Endodermal cell (in vitro differentiated cells): ENCODE data around the gene MPPED2. TPM values are rescaled to one million over a fixed set of nuclear protein-coding genes. Genes with fewer than 3 reads are reported as not detected.

Experiments
- DNase-seq: peaks from one replicate; pipeline ENCODE4 v3.0.0-alpha.2; 2017
- H3K27ac ChIP-seq: 2 replicates; pipeline ENCODE4 v1.5.1; 2013; ENCODE audit warnings: mild to moderate bottlenecking, low read depth, low read length, moderate library complexity
- H3K27me3 ChIP-seq: 2 replicates; pipeline ENCODE4 v1.6.1; 2013; ENCODE audit warnings: mild to moderate bottlenecking, low read length, moderate library complexity; ENCODE audit not compliant: insufficient read depth, control insufficient read depth, poor library complexity, severe bottlenecking
- H3K36me3 ChIP-seq: 2 replicates; pipeline ENCODE4 v1.7.0; 2013; ENCODE audit warnings: mild to moderate bottlenecking, low read length, moderate library complexity; ENCODE audit not compliant: control insufficient read depth, insufficient read depth
- H3K4me1 ChIP-seq: one replicate; pipeline ENCODE4 v1.7.0; 2013; ENCODE audit warnings: low read length; ENCODE audit not compliant: control insufficient read depth, insufficient read depth
- H3K4me3 ChIP-seq: 2 replicates; pipeline ENCODE4 v1.5.1; 2013; ENCODE audit warnings: mild to moderate bottlenecking, low read length, moderate library complexity
- H3K9ac ChIP-seq: 2 replicates; pipeline ENCODE4 v1.6.1; 2013; ENCODE audit warnings: mild to moderate bottlenecking, low read length, moderate library complexity; ENCODE audit not compliant: poor library complexity, severe bottlenecking; ENCODE audit errors: extremely low read depth
- H3K9me3 ChIP-seq: 2 replicates; pipeline ENCODE4 v1.6.1; 2013; ENCODE audit warnings: mild to moderate bottlenecking, low read length, moderate library complexity; ENCODE audit not compliant: control insufficient read depth
- H3K27ac Mint-ChIP-seq: 2 replicates; pipeline ENCODE4 v1.8.0; 2020; ENCODE audit warnings: mixed read lengths
- H3K27me3 Mint-ChIP-seq: 2 replicates; pipeline ENCODE4 v1.8.0; 2021; ENCODE audit warnings: mild to moderate bottlenecking, mixed read lengths; ENCODE audit not compliant: insufficient read depth
- H3K36me3 Mint-ChIP-seq: 2 replicates; pipeline ENCODE4 v1.8.0; 2020; ENCODE audit warnings: low read depth, mixed read lengths
- H3K4me1 Mint-ChIP-seq: 2 replicates; pipeline ENCODE4 v1.8.0; 2020; ENCODE audit warnings: mixed read lengths
- H3K4me3 Mint-ChIP-seq: 2 replicates; pipeline ENCODE4 v1.8.0; 2020; ENCODE audit warnings: mild to moderate bottlenecking, moderate library complexity, mixed read lengths
- H3K9me3 Mint-ChIP-seq: 2 replicates; pipeline ENCODE4 v1.8.0; 2020; ENCODE audit warnings: mild to moderate bottlenecking, mixed read lengths
- CTCF ChIP-seq: fragments of 200-600 bp; sonication (generic); conservative IDR thresholded peaks from 2 replicates; pipeline ENCODE4 v1.5.0; 2021; ENCODE audit warnings: antibody characterized with exemption, mild to moderate bottlenecking
- WGBS, 2 experiments: methylation state at CpG; one replicate each; pipeline versions ENCODE4 v1.1.5 to v1.1.7; 2013; ENCODE audit warnings: missing lambda C conversion rate in 2 of 2, mixed read lengths in 1 of 2; ENCODE audit not compliant: insufficient coverage in 1 of 2, insufficient read length in 1 of 2; 5-methylcytosine and 5-hydroxymethylcytosine counted together
- total RNA-seq, 2 donors: library from RNA; stranded (reverse); fragmentation: NEBNext Ultra II Directional in 1 of 2; extraction: Animal tissue kit (Norgen Biotek cat#: 25700) in 1 of 2; gene quantifications; 2 replicates in 1 of 2; 3 replicates in 1 of 2; pipeline ENCODE4 v1.2.1, GENCODE V29; 2021

The MPPED2 gene
- total RNA-seq, 2 donors from 2014 or later: 1.5 to 16.4 TPM

DNA sequence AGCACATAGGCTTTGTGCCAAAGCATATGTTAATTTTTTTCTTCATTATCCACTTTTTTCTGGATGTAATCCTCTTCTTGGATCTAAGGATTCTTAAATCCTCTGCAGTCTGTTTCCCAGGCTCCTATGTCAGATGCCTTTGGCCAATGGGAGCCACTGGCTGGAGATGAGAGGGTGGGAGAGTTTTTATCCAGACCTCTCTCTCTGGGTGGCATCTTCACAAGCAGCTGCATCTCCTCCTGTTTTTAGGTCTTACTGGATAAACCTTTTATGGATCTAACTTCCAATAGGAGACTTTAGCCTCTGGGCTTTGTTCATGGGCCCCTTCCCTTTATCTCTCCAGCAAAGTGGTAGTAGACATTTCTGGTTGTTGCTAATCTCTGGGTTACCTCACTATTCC is 22.4 kb upstream of the MPPED2 start:
- no peaks in the 10 kb centered on the region for H3K36me3 Mint-ChIP-seq
- H3K4me3 Mint-ChIP-seq: no peak overlapping the region
- no peaks in the 10 kb centered on the region for H3K9me3 Mint-ChIP-seq
- Histone ChIP-seq H3K4me1 (peaks cover 2% of the 10 kb centered on the region), H3K27ac (no peak overlapping the region), H3K27me3 (no peaks in the 10 kb centered on the region), H3K9me3 (no peaks in the 10 kb centered on the region), H3K36me3 (no peaks in the 10 kb centered on the region), H3K9ac (no peak overlapping the region), H3K4me3 (no peak overlapping the region)
- peak; percentile 53 for DNase-seq
- no peaks in the 10 kb centered on the region for H3K27me3 Mint-ChIP-seq
- no peak overlapping the region for H3K27ac Mint-ChIP-seq
- no peak for TF ChIP-seq CTCF
- peaks cover 9% of the 10 kb centered on the region for H3K4me1 Mint-ChIP-seq

DNA sequence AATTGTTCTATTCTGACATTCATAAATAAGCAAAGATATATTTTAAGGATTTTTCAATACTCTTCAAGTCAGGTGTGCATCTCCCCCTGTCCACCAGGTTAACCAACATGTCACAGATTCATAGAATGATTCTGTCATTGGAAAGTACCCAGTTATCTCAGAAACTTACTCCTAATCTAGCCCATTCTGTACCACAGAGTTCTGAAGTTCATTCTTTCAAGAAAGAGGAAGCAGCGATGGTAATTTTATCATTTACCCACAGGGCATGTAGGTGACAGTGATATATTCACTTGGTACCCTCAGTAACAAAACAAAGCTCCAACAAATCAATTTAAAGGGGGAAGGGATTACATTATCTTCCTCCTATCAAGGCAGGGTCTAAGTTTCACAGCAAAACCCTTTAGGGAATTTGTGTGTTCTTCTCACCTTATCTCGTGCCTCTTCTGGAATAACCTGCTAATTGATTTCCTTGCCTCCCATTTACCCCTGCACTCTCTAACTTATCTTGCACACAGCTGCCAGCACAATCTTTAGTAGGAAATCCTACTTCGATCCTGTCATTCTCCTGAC is 19.0 kb upstream of the MPPED2 start:
- Mint-ChIP-seq H3K4me1 (peaks cover 9% of the 10 kb centered on the region), H3K9me3 (peaks cover 4% of the 10 kb centered on the region), H3K27me3 (no peaks in the 10 kb centered on the region), H3K27ac (no peak overlapping the region), H3K4me3 (no peak overlapping the region), H3K36me3 (no peaks in the 10 kb centered on the region)
- peak; percentile 39 for TF ChIP-seq CTCF
- Histone ChIP-seq H3K4me3 (no peak overlapping the region), H3K27ac (no peak overlapping the region), H3K27me3 (no peaks in the 10 kb centered on the region), H3K9me3 (peaks cover 14% of the 10 kb centered on the region), H3K9ac (no peak overlapping the region), H3K4me1 (peaks cover 2% of the 10 kb centered on the region), H3K36me3 (no peaks in the 10 kb centered on the region)
- 64 to 74% methylated on average over 1 to 2 of the region's 3 CpGs for WGBS, 2 experiments
- DNase-seq: no peak

- no peak overlapping the region for H3K4me3 Mint-ChIP-seq
These were observed 17.2 kb upstream of the MPPED2 start for GRCh38 chr11:30603357-30603756.

More at GRCh38 chr11:30603357-30603756, 17.2 kb upstream of the MPPED2 start:
- Mint-ChIP-seq H3K9me3 (peaks cover 4% of the 10 kb centered on the region), H3K27ac (no peak overlapping the region), H3K4me1 (peaks cover 9% of the 10 kb centered on the region), H3K36me3 (no peaks in the 10 kb centered on the region), H3K27me3 (no peaks in the 10 kb centered on the region)
- no peak for TF ChIP-seq CTCF
- DNase-seq: no peak
- H3K36me3 ChIP-seq: no peaks in the 10 kb centered on the region
- H3K9ac ChIP-seq: no peak overlapping the region
- 95% methylated on average over 2 of the region's 2 CpGs; no CpG with 5 or more reads in 1 of the 2 experiments for WGBS, 2 experiments
- H3K4me1 ChIP-seq: peaks cover 2% of the 10 kb centered on the region
- H3K27me3 ChIP-seq: no peaks in the 10 kb centered on the region
- no peak overlapping the region for H3K27ac ChIP-seq
- H3K4me3 ChIP-seq: no peak overlapping the region
- peaks cover 14% of the 10 kb centered on the region for H3K9me3 ChIP-seq
